Epithelial cell of esophagus (primary cell): ENCODE results near the gene UBE2D4.

Experiments used
- DNase-seq: peaks from one replicate; pipeline ENCODE4 v3.0.0; 2010; ENCODE audit warnings: low read depth
- H3K4me3 ChIP-seq: 2 replicates; pipeline ENCODE4 v1.5.1; 2011; ENCODE audit warnings: mild to moderate bottlenecking, low read length, control low read depth
- TF ChIP-seq, protein P1 (sequence below): IDR thresholded peaks from 2 replicates; pipeline ENCODE4 v1.5.1; 2011; ENCODE audit warnings: low read depth, mild to moderate bottlenecking, low read length, control low read depth, inconsistent platforms; ENCODE audit not compliant: insufficient read depth; ENCODE audit errors: missing control alignments

The UBE2D4 gene

DNA sequence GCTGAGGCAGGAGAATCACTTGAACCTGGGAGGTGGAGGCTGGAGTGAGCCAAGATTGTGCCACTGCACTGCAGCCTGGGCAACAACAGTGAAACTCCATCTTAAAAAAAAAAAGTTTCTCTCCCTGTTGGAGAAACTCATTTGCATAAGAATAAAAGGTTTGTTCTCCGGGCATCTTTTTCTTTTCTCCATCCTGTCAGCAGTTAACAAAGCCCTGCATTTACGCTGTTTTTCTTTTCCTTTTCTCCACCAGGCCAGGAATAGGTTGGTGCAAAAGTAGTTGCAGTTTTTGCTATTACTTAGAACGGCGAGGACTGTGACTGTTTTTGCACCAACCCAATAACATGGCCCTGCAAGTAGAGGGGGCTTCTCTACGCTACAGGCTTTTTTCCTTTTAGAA, 10.3 kb upstream of the UBE2D4 start:
- TF ChIP-seq, protein P1, sequence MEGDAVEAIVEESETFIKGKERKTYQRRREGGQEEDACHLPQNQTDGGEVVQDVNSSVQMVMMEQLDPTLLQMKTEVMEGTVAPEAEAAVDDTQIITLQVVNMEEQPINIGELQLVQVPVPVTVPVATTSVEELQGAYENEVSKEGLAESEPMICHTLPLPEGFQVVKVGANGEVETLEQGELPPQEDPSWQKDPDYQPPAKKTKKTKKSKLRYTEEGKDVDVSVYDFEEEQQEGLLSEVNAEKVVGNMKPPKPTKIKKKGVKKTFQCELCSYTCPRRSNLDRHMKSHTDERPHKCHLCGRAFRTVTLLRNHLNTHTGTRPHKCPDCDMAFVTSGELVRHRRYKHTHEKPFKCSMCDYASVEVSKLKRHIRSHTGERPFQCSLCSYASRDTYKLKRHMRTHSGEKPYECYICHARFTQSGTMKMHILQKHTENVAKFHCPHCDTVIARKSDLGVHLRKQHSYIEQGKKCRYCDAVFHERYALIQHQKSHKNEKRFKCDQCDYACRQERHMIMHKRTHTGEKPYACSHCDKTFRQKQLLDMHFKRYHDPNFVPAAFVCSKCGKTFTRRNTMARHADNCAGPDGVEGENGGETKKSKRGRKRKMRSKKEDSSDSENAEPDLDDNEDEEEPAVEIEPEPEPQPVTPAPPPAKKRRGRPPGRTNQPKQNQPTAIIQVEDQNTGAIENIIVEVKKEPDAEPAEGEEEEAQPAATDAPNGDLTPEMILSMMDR: no peak
- H3K4me3 ChIP-seq: no peak overlapping the region
- DNase-seq: no peak

DNA sequence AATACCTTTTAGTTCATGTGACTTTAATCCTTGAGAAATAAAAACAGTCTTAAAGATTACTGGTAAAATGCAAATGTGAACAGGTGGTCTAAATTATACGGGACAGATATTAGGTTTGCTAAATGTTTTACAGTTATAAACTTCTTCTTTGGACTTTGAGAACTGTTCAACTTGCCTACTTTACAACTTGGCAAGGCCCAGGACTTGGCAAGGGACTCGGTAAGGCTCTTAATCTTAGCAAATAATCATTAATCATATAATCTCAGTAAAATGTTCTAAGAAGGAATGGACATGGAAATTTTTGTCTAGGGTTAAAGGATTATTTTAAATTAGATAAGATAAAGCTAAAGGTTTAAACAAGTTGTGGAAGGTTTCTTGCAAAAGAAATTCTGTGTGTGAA, 4.8 kb upstream of the UBE2D4 start:
- TF ChIP-seq, protein P1: no peak
- H3K4me3 ChIP-seq: no peak overlapping the region
- no peak for DNase-seq

DNA sequence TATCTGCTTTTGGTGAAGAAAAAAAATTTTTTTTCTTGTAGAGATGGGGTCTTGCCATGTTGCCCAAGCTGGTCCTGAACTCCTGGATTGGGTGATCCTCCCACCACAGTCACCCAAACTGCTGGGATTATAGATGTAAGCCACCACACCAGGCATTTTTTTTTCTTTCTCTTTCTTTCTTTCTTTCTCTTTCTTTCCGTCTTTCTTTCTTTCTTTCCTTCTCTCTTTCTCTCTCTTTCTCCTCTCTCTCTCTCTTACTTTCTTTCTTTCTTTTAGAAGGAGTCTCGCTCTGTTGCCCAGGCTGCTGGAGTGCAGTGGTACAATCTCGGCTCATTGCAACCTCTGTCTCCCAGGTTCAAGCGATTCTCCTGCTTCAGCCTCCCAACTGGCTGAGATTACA, 3.5 kb upstream of the UBE2D4 start:
- no peak overlapping the region for H3K4me3 ChIP-seq
- TF ChIP-seq, protein P1: no peak
- no peak for DNase-seq

DNA sequence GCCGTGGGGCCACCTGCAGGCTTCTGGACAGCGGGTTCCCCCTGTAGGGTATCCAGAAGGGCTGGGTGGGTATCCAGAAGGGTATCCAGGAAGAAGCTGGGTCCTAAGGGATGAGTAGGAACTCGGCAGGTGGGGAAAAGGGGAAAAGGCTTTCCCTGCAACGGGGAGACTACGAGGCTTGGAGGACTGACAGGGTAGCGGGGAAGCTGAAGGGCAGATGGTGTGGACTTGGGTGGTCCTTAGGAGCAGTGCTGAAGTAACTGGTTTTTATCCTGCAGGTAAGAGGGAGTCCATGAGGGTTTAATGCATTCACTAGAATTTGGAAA, 525 bp downstream of the UBE2D4 start:
- H3K4me3 ChIP-seq: peak overlapping the region; percentile 68
- DNase-seq: no peak
- TF ChIP-seq, protein P1: no peak

DNA sequence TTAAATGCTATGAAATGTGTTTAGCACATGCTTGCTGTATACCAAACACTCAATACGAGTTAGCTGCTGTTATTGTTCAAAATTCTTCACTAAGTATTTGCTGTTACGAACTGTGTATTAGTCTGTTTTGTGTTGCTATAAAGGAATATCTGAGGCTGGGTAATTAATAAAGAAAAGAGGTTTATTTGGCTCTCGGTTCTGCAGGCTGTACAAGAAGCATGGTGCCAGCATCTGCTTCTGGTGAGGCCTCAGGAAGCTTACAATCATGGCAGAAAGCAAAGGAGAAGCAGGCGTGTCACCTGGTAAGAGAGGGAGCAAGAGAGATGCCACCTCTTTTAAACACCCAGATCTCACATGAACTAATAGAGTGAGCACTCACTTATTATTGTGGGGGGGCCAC, 1.6 kb downstream of the UBE2D4 start:
- TF ChIP-seq, protein P1: no peak
- no peak for DNase-seq
- no peak overlapping the region for H3K4me3 ChIP-seq

DNA sequence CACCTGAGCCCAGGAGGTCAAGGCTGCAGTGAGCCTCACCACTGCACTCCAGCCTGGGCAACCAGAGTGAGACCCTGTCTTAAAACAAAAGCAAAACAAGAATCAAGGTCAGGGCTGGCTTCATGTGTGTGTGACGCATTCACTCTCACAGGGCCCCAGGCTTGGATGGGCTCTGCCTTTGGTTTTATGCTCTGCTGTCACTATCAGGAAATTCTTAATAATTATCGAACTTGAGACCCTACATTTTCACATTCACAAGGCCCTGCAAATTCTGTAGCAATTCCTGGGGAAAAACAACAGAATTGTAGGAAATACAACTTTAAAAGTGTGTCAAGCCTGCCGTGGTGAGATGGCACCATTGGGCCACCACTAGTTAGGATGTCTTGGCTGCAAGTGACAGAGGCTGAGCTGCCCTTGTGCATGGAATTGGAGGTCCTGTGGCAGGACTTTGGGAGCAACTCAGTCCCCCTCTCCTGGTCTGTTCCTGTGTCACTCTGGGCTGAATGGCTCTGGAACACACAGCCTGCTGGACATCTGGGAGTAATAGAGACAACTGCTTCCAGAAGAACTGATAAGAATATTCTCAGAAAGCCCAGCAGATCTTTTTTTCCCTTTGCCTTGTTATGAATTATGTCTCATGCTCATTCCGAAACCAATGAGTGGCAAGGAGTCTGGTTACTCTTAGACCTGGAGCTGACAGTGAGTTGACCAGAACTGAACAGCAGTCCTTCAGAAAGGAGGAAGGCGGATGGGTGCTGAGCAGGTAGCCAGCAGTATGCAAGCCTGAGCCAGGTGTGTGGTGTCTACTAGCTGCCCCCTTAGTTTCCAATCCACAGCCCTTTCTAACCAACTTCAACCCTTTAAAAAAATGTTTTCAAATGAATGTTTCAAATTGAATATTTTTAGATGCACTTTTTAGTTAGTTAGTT, 3.6 kb downstream of the UBE2D4 start:
- H3K4me3 ChIP-seq: no peak overlapping the region
- TF ChIP-seq, protein P1: no peak
- DNase-seq: no peak

DNA sequence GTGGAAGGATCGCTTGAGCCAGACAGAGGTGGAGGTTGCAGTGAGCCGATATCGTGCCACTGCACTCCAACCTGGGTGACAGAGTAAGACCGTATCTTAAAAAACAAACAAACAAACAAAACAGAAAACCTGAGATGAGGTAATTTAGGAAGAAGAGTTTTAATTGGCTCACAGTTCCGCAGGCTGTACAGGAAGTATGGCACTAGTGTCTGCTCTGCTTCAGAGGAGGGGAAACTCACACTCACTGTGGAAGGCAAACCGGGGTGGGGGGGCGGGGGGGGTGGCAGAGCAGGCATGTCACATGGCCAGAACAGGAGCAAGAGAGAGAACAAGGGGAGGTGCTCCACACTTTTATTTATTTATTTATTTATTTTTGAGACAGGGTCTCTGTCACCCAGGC, 5.1 kb downstream of the UBE2D4 start:
- DNase-seq: no peak
- H3K4me3 ChIP-seq: no peak overlapping the region
- TF ChIP-seq, protein P1: no peak
